A549 (cell line): ENCODE measurements around the gene SLC16A8.

ENCODE experiments used
- CHD2 ChIP-seq: fragments of 150-350 bp; IDR thresholded peaks from 2 replicates; pipeline ENCODE4 v1.6.1; 2014; ENCODE audit warnings: low read length; ENCODE audit not compliant: partially characterized antibody
- CTCF ChIP-seq: fragments of >200 bp; sonication (Bioruptor Twin); formaldehyde crosslinking; IDR thresholded peaks from 3 replicates; pipeline ENCODE4 v1.5.1; 2016
- JUNB ChIP-seq: fragments of >200 bp; sonication (Bioruptor Twin); formaldehyde crosslinking; IDR thresholded peaks from 2 replicates; pipeline ENCODE4 v1.6.1; 2016
- POLR2A ChIP-seq: IDR thresholded peaks from 2 replicates; pipeline ENCODE4 v1.6.1; 2012; ENCODE audit warnings: mild to moderate bottlenecking, low read length
- RAD21 ChIP-seq, 2 experiments: fragments of >200 bp in 1 of 2; sonication (Bioruptor Twin) in 1 of 2; formaldehyde crosslinking in 1 of 2; IDR thresholded peaks in 1 of 2; conservative IDR thresholded peaks in 1 of 2; 2 replicates in 1 of 2; 3 replicates in 1 of 2; pipeline ENCODE4 v1.6.1; 2012 to 2018; ENCODE audit warnings: inconsistent platforms in 1 of 2
- RARB ChIP-seq: fragments of 250-450 bp; sonication (Bioruptor Pico); IDR thresholded peaks from 2 replicates; pipeline ENCODE4 v1.8.0; 2021; ENCODE audit warnings: mild to moderate bottlenecking, moderate library complexity
- RNF2 ChIP-seq: fragments of 200-600 bp; sonication (generic); IDR thresholded peaks from 2 replicates; pipeline ENCODE4 v1.6.1; 2016; ENCODE audit warnings: low read depth, mild to moderate bottlenecking, antibody characterized with exemption, moderate library complexity, borderline replicate concordance
- SMC3 ChIP-seq: fragments of >200 bp; sonication (Bioruptor Twin); formaldehyde crosslinking; IDR thresholded peaks from 3 replicates; pipeline ENCODE4 v1.6.1; 2018; ENCODE audit warnings: inconsistent platforms

- TF ChIP-seq CTCF (no peak), RAD21 (conservative IDR thresholded peaks at IDR 0.05 in 1 of 2, IDR thresholded peaks at IDR 0.05 in 1 of 2) (no peak), POLR2A (no peak), RARB (CRISPR knock-in tag) (no peak), CHD2 (no peak), SMC3 (no peak), RNF2 (no peak), JUNB (no peak)
Observed at GRCh38 chr22:38109371-38110001, 25.5 kb upstream of the SLC16A8 start.
